ENCODE measurements around the gene TEKT4. TPM values are rescaled to one million over a fixed set of nuclear protein-coding genes. Genes with fewer than 3 reads are reported as not detected.

The TEKT4 gene
- total and polyA plus RNA-seq, 2 of the 13 experiments (the other 11 are each of a cell fraction or from before 2014, with no cell fraction given), result not detected

DNA sequence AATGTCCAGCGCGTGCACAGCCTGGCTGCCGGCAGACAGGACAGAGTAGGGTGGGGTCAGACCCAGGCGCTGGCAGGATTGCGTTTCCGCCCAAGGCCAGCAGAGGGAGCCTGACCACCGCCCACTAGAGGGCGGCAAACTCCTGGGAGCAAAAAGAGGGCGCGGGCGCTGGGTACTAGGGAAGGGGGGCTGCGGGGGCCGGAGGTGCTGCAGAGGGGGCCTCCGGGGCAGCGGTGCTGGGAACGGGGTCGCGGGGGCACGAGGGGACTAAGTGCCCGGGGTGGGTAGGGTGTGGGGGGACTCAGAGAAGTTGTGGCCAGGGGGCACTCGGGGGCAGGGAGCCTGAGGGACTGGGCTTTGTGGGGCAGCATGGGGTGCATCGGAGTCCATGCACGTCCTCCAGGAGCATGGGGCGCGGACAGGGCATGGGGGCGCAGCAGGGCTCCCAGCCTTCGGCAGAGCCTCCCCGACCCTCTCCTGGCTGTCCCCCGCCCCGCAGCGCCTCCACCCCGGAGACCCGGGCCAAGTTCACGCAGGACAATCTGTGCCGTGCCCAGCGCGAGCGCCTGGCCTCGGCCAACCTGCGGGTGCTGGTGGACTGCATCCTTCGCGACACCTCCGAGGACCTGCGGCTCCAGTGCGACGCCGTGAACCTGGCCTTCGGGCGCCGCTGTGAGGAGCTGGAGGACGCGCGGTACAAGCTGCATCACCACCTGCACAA is 3.2 kb downstream of the TEKT4 start (continued):
- TF ChIP-seq MAZ (IDR thresholded peaks at IDR 0.05; ENCODE audit: borderline replicate concordance, low read depth, low read length), result peak; percentile 49; the same call in 1 of the 2 replicates
- peak; percentile 51; the same call in 1 of the 2 replicates for TF ChIP-seq MAZ (CRISPR knock-in tag; IDR thresholded peaks at IDR 0.05; ENCODE audit: low read depth)
- no peak for TF ChIP-seq ATAD3A (CRISPR knock-in tag; IDR thresholded peaks at IDR 0.05)
- TF ChIP-seq, protein P1, sequence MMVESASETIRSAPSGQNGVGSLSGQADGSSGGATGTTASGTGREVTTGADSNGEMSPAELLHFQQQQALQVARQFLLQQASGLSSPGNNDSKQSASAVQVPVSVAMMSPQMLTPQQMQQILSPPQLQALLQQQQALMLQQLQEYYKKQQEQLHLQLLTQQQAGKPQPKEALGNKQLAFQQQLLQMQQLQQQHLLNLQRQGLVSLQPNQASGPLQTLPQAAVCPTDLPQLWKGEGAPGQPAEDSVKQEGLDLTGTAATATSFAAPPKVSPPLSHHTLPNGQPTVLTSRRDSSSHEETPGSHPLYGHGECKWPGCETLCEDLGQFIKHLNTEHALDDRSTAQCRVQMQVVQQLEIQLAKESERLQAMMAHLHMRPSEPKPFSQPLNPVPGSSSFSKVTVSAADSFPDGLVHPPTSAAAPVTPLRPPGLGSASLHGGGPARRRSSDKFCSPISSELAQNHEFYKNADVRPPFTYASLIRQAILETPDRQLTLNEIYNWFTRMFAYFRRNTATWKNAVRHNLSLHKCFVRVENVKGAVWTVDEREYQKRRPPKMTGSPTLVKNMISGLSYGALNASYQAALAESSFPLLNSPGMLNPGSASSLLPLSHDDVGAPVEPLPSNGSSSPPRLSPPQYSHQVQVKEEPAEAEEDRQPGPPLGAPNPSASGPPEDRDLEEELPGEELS (CRISPR knock-in tag; IDR thresholded peaks at IDR 0.05), result no peak
- no peak for TF ChIP-seq MAFF (IDR thresholded peaks at IDR 0.05; ENCODE audit: low read depth, low read length)
- no peak for TF ChIP-seq ZNF207 (IDR thresholded peaks at IDR 0.05; ENCODE audit: borderline replicate concordance)
- TF ChIP-seq ZBTB33 (CRISPR knock-in tag; IDR thresholded peaks at IDR 0.05), result 0 out of 2 replicates have a peak, but pooled peaks have one; percentile 19
- TF ChIP-seq EED (CRISPR knock-in tag; IDR thresholded peaks at IDR 0.05), result no peak
- peak; percentile 95 for TF ChIP-seq CTCF (CRISPR knock-in tag; IDR thresholded peaks at IDR 0.05)
- TF ChIP-seq HMGXB4 (CRISPR knock-in tag; IDR thresholded peaks at IDR 0.05; ENCODE audit: borderline replicate concordance in 1 of 2, low read depth in 1 of 2), result peak; percentile 76 to 81; a peak in 3 of 4 replicates
- TF ChIP-seq THAP11 (CRISPR knock-in tag; IDR thresholded peaks at IDR 0.05), result 0 out of 2 replicates have a peak, but pooled peaks have one; percentile 20
- 0 out of 2 replicates have a peak, but pooled peaks have one; percentile 1 for TF ChIP-seq ZNF605 (CRISPR knock-in tag; IDR thresholded peaks at IDR 0.05)
- no peak for TF ChIP-seq ZNF234 (CRISPR knock-in tag; conservative IDR thresholded peaks at IDR 0.05)
- TF ChIP-seq TAF15 (IDR thresholded peaks at IDR 0.05; ENCODE audit: low read depth, low read length, poor library complexity, severe bottlenecking), result peak; percentile 43
- TF ChIP-seq ZNF33A (CRISPR knock-in tag; IDR thresholded peaks at IDR 0.05; ENCODE audit: borderline replicate concordance), result no peak
- no peak for TF ChIP-seq ZNF343 (CRISPR knock-in tag; IDR thresholded peaks at IDR 0.05)

All from HepG2 (cell line).